Coronary artery (tissue), 2 donors: ENCODE results near the gene LRRN2.

Source experiments
- DNase-seq: peaks from one replicate; pipeline ENCODE4 v3.0.0-alpha.2; 2017; ENCODE audit warnings: low spot score
- H3K27ac ChIP-seq, 2 donors: fragments of 200-600 bp; sonication (generic); one replicate each; pipeline ENCODE4 v1.5.1; 2016 to 2019
- H3K4me3 ChIP-seq: fragments of 200-600 bp; sonication (generic); 2 replicates; pipeline ENCODE4 v1.5.1; 2016; ENCODE audit warnings: mild to moderate bottlenecking, moderate library complexity
- CTCF ChIP-seq: fragments of 200-600 bp; sonication (generic); IDR thresholded peaks from one replicate; pipeline ENCODE4 v1.5.1; 2019; ENCODE audit warnings: antibody characterized with exemption

Gene LRRN2

GRCh38 chr1:204662530-204662929, 23.0 kb downstream of the LRRN2 start:
- no peak overlapping the region for H3K4me3 ChIP-seq
- no peak overlapping the region for H3K27ac ChIP-seq
- no peak for DNase-seq
- TF ChIP-seq CTCF: no peak

GRCh38 chr1:204660509-204660908, 25.0 kb downstream of the LRRN2 start:
- no peak for DNase-seq
- TF ChIP-seq CTCF: no peak

GRCh38 chr1:204659056-204659455, 26.5 kb downstream of the LRRN2 start:
- no peak overlapping the region for H3K27ac ChIP-seq
- no peak for DNase-seq
- TF ChIP-seq CTCF: no peak
- H3K4me3 ChIP-seq: no peak overlapping the region

More at GRCh38 chr1:204660509-204660908, 25.0 kb downstream of the LRRN2 start:
- Histone ChIP-seq H3K27ac (no peak overlapping the region), H3K4me3 (no peak overlapping the region)

- TF ChIP-seq CTCF: no peak
- Histone ChIP-seq H3K4me3 (no peak overlapping the region), H3K27ac (no peak overlapping the region)
- no peak for DNase-seq
Measured at GRCh38 chr1:204658295-204658694, 27.2 kb downstream of the LRRN2 start.

- no peak for DNase-seq
- no peak overlapping the region for H3K4me3 ChIP-seq
- H3K27ac ChIP-seq: no peak overlapping the region
- TF ChIP-seq CTCF: no peak
Measured at GRCh38 chr1:204653590-204654340, 31.8 kb downstream of the LRRN2 start.

GRCh38 chr1:204652497-204652896, 33.0 kb downstream of the LRRN2 start:
- DNase-seq: no peak
- no peak overlapping the region for H3K27ac ChIP-seq
- no peak overlapping the region for H3K4me3 ChIP-seq
- TF ChIP-seq CTCF: no peak

GRCh38 chr1:204651843-204652421, 33.6 kb downstream of the LRRN2 start:
- no peak overlapping the region for H3K4me3 ChIP-seq

More at GRCh38 chr1:204651843-204652421, 33.6 kb downstream of the LRRN2 start:
- no peak for DNase-seq
- H3K27ac ChIP-seq: no peak overlapping the region
- no peak for TF ChIP-seq CTCF
